Endothelial cell of hepatic sinusoid (primary cell): Measurements from ENCODE around the gene FLNA.

Experiments used
- in situ Hi-C: cut with HindIII; loops from 2 replicates; pipeline ENCODE4 v1.10.0; 2017; ENCODE audit warnings: low sequenced_read_pairs

FLNA gene

GRCh38 chrX:154360155-154360713 lies 14.2 kb downstream of the FLNA start:
- in situ Hi-C loops: no loop called here

- in situ Hi-C loops: no loop called here
Observed at GRCh38 chrX:154359362-154360154, 14.9 kb downstream of the FLNA start.

GRCh38 chrX:154358829-154359228 lies 15.6 kb downstream of the FLNA start:
- in situ Hi-C loops: no loop called here

- in situ Hi-C loops: no loop called here
Observed at GRCh38 chrX:154358011-154358410, 16.4 kb downstream of the FLNA start.

- in situ Hi-C loops: no loop called here
Observed at GRCh38 chrX:154357205-154357604, 17.2 kb downstream of the FLNA start.

GRCh38 chrX:154356596-154356995 lies 17.8 kb downstream of the FLNA start:
- in situ Hi-C loops: no loop called here

GRCh38 chrX:154355776-154356140 lies 18.7 kb downstream of the FLNA start:
- in situ Hi-C loops: no loop called here

GRCh38 chrX:154355094-154355775 lies 19.2 kb downstream of the FLNA start:
- in situ Hi-C loops: no loop called here

- in situ Hi-C loops: no loop called here
Observed at GRCh38 chrX:154354516-154354915, 19.9 kb downstream of the FLNA start.

GRCh38 chrX:154354013-154354412 lies 20.4 kb downstream of the FLNA start:
- in situ Hi-C loops: no loop called here

GRCh38 chrX:154353172-154353843 lies 21.1 kb downstream of the FLNA start:
- in situ Hi-C loops: no loop called here

- in situ Hi-C loops: no loop called here
Observed at GRCh38 chrX:154352466-154352865, 22.0 kb downstream of the FLNA start.

GRCh38 chrX:154352012-154352401 lies 22.4 kb downstream of the FLNA start:
- in situ Hi-C loops: no loop called here

- in situ Hi-C loops: no loop called here
Observed at GRCh38 chrX:154351183-154352011, 23.0 kb downstream of the FLNA start.

GRCh38 chrX:154350429-154351182 lies 23.8 kb downstream of the FLNA start:
- in situ Hi-C loops: no loop called here

GRCh38 chrX:154349979-154350378 lies 24.5 kb downstream of the FLNA start:
- in situ Hi-C loops: no loop called here

- in situ Hi-C loops: no loop called here
Observed at GRCh38 chrX:154349359-154349935, 25.0 kb downstream of the FLNA start.

GRCh38 chrX:154348646-154349358 lies 25.6 kb downstream of the FLNA start:
- in situ Hi-C loops: no loop called here

GRCh38 chrX:154348114-154348531 lies 26.3 kb downstream of the FLNA start:
- in situ Hi-C loops: no loop called here
